Epithelial cell of esophagus (primary cell): ENCODE results near the gene C1QTNF5.
A peak's percentile ranks its signal among the peaks of the same experiment; 100 is the strongest.

Source experiments
- DNase-seq: peaks from one replicate; pipeline ENCODE4 v3.0.0; 2010; ENCODE audit warnings: low read depth
- H3K4me3 ChIP-seq: 2 replicates; pipeline ENCODE4 v1.5.1; 2011; ENCODE audit warnings: mild to moderate bottlenecking, low read length, control low read depth
- CTCF ChIP-seq: IDR thresholded peaks from 2 replicates; pipeline ENCODE4 v1.5.1; 2011; ENCODE audit warnings: low read depth, mild to moderate bottlenecking, low read length, control low read depth, inconsistent platforms; ENCODE audit not compliant: insufficient read depth; ENCODE audit errors: missing control alignments

The C1QTNF5 gene

GRCh38 chr11:119338318-119338890 is 2.3 kb downstream of the C1QTNF5 start:
- DNase-seq = peak; percentile 64
- H3K4me3 ChIP-seq = no peak overlapping the region

GRCh38 chr11:119337581-119338317 is 2.9 kb downstream of the C1QTNF5 start:
- no peak for DNase-seq
- no peak overlapping the region for H3K4me3 ChIP-seq
- no peak for TF ChIP-seq CTCF

More at GRCh38 chr11:119338318-119338890, 2.3 kb downstream of the C1QTNF5 start:
- peak; percentile 84 for TF ChIP-seq CTCF

- no peak for DNase-seq
- H3K4me3 ChIP-seq = no peak overlapping the region
- TF ChIP-seq CTCF = no peak
Observed at GRCh38 chr11:119336744-119337469, 3.8 kb downstream of the C1QTNF5 start.

- no peak for TF ChIP-seq CTCF
- peak overlapping the region; percentile 75 for H3K4me3 ChIP-seq
- DNase-seq = no peak
Observed at GRCh38 chr11:119335655-119336543, 4.8 kb downstream of the C1QTNF5 start.

DNA sequence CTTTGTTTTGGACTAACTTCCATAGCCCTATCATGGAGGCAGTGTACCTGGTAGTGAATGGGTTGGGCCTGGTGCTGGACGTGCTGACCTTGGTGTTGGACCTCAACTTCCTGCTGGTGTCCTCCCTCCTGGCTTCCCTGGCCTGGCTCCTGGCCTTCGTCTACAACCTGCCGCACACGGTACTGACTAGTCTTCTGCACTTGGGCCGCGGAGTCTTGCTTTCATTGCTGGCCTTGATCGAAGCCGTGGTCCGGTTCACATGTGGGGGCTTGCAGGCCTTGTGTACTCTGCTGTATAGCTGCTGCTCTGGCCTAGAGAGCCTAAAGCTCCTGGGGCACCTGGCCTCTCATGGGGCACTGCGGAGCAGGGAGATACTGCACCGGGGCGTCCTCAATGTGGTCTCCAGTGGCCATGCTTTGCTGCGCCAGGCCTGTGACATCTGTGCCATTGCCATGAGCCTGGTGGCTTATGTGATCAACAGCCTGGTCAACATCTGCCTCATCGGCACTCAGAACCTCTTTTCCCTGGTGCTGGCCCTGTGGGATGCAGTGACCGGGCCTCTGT is 5.5 kb downstream of the C1QTNF5 start:
- no peak for TF ChIP-seq CTCF
- peak overlapping the region; percentile 75 for H3K4me3 ChIP-seq

More for the DNA sequence above, 5.5 kb downstream of the C1QTNF5 start:
- no peak for DNase-seq
